Prostate gland (tissue), 2 donors: ENCODE measurements around the gene PHF20.

Source experiments
- POLR2AphosphoS5 ChIP-seq: sonication (generic); formaldehyde crosslinking; IDR thresholded peaks from one replicate; pipeline ENCODE4 v1.6.1; 2017; ENCODE audit warnings: antibody characterized with exemption
- TF ChIP-seq, protein P1 (sequence below), 4 experiments: fragments of 200-600 bp in 2 of 4; fragments of 450-650 bp in 2 of 4; sonication (generic) in 2 of 4; IDR thresholded peaks; 1 replicate in 3 of 4; 2 replicates in 1 of 4; pipeline ENCODE4 v1.5.1; 2016 to 2019; ENCODE audit warnings: antibody characterized with exemption in 4 of 4, mild to moderate bottlenecking in 2 of 4, moderate library complexity in 2 of 4

DNA sequence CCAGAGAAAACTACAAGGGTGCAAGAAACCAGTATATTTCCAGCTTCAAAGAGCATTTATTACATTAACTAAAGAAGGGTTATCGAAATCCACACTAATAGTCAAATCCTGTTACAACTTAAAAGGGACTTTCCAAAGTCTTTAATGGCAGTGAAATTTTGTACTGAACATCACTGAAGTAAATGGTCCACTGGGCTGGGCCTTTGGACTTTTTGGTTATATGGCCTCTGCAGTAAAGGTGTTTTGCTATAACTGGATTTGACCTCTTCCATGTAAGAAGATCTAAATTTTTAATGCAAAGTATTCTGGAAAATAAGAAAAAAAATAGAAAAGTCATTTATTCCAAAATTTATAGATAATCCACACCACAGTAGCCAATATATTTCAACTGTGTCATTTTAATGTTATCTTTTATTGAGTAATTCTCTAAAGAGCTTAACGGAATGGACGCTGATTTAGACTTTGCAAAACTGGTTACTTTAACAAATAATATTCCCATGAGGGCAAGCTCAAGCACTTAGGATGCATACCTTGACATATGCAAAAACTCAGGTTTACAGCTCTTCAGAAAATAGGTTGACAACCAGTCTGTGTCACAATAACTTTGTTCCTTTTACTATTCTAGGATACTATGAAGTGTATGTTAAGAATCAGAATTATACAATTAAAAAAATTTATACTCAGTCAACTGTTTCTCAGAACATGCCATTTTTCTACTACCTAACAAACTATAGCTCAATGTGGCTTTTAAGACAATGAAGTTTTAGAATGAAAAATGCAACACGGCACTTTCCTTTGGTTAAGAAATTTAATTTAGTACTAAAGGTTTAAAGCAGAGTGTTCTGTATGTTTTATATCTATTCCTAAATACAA lies 36.8 kb upstream of the PHF20 start:
- TF ChIP-seq, protein P1, sequence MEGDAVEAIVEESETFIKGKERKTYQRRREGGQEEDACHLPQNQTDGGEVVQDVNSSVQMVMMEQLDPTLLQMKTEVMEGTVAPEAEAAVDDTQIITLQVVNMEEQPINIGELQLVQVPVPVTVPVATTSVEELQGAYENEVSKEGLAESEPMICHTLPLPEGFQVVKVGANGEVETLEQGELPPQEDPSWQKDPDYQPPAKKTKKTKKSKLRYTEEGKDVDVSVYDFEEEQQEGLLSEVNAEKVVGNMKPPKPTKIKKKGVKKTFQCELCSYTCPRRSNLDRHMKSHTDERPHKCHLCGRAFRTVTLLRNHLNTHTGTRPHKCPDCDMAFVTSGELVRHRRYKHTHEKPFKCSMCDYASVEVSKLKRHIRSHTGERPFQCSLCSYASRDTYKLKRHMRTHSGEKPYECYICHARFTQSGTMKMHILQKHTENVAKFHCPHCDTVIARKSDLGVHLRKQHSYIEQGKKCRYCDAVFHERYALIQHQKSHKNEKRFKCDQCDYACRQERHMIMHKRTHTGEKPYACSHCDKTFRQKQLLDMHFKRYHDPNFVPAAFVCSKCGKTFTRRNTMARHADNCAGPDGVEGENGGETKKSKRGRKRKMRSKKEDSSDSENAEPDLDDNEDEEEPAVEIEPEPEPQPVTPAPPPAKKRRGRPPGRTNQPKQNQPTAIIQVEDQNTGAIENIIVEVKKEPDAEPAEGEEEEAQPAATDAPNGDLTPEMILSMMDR (IDR thresholded peaks at IDR 0.05) = no peak
- no peak for TF ChIP-seq POLR2AphosphoS5
